Parathyroid adenoma (tissue), 2 donors: ENCODE measurements around the gene PTX3.

Experiments used
- H2AFZ ChIP-seq: fragments of 300-600 bp; sonication (generic); one replicate; pipeline ENCODE4 v1.7.0; 2017; ENCODE audit warnings: antibody characterized with exemption, mild to moderate bottlenecking
- H3K27ac ChIP-seq: fragments of 300-600 bp; sonication (generic); one replicate; pipeline ENCODE4 v1.7.0; 2017
- H3K27me3 ChIP-seq: fragments of 300-600 bp; sonication (generic); one replicate; pipeline ENCODE4 v1.7.0; 2017; ENCODE audit warnings: low read length; ENCODE audit not compliant: control insufficient read depth, insufficient read depth
- H3K36me3 ChIP-seq: fragments of 300-600 bp; sonication (generic); one replicate; pipeline ENCODE4 v1.7.0; 2017; ENCODE audit warnings: low read length; ENCODE audit not compliant: control insufficient read depth, insufficient read depth
- H3K4me1 ChIP-seq: fragments of 300-600 bp; sonication (generic); one replicate; pipeline ENCODE4 v1.7.0; 2017; ENCODE audit warnings: control low read depth
- H3K4me2 ChIP-seq: fragments of 300-600 bp; sonication (generic); one replicate; pipeline ENCODE4 v1.7.0; 2017; ENCODE audit warnings: low read length
- H3K4me3 ChIP-seq: fragments of 300-600 bp; sonication (generic); one replicate; pipeline ENCODE4 v1.7.0; 2017; ENCODE audit warnings: low read depth, low read length
- H3K79me2 ChIP-seq: fragments of 300-600 bp; sonication (generic); one replicate; pipeline ENCODE4 v1.7.0; 2017; ENCODE audit warnings: control low read depth
- H3K9ac ChIP-seq: fragments of 300-600 bp; sonication (generic); one replicate; pipeline ENCODE4 v1.7.0; 2017; ENCODE audit warnings: mild to moderate bottlenecking
- H3K9me3 ChIP-seq: fragments of 300-600 bp; sonication (generic); one replicate; pipeline ENCODE4 v1.7.0; 2017; ENCODE audit warnings: low read length; ENCODE audit not compliant: control insufficient read depth
- TF ChIP-seq, protein P1 (sequence below): fragments of 300-600 bp; sonication (generic); IDR thresholded peaks from one replicate; pipeline ENCODE4 v1.7.0; 2017; ENCODE audit warnings: antibody characterized with exemption, mild to moderate bottlenecking
- donor health status: primary hyperparathyroidism.

PTX3 gene

GRCh38 chr3:157405457-157405856 lies 31.2 kb upstream of the PTX3 start:
- Histone ChIP-seq H3K79me2 (no peaks in the 10 kb centered on the region), H3K4me2 (no peak overlapping the region), H2AFZ (no peak overlapping the region), H3K27ac (no peak overlapping the region), H3K36me3 (no peaks in the 10 kb centered on the region), H3K27me3 (no peaks in the 10 kb centered on the region), H3K9me3 (no peaks in the 10 kb centered on the region), H3K9ac (no peak overlapping the region), H3K4me1 (no peaks in the 10 kb centered on the region), H3K4me3 (no peak overlapping the region)
- TF ChIP-seq, protein P1, sequence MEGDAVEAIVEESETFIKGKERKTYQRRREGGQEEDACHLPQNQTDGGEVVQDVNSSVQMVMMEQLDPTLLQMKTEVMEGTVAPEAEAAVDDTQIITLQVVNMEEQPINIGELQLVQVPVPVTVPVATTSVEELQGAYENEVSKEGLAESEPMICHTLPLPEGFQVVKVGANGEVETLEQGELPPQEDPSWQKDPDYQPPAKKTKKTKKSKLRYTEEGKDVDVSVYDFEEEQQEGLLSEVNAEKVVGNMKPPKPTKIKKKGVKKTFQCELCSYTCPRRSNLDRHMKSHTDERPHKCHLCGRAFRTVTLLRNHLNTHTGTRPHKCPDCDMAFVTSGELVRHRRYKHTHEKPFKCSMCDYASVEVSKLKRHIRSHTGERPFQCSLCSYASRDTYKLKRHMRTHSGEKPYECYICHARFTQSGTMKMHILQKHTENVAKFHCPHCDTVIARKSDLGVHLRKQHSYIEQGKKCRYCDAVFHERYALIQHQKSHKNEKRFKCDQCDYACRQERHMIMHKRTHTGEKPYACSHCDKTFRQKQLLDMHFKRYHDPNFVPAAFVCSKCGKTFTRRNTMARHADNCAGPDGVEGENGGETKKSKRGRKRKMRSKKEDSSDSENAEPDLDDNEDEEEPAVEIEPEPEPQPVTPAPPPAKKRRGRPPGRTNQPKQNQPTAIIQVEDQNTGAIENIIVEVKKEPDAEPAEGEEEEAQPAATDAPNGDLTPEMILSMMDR = no peak

DNA sequence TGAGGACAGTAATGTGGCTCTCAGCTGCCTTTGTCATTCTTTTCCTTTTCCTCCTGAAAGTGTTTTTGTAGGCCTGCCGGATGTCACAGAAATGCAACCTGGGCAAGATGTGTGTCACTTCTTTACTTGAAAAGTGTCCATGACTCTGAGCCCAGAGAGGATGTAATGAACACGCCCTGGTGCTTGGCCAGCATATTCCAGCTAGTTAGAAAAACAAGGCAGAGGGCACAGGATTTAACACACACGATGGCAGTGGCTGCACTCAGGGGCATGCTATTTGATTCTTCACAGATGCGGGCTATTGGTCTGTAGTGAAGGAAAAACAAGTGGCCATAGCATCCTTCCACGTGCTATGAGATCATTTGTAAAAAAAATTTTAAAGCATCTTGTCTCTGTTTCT lies 30.3 kb upstream of the PTX3 start:
- no peak overlapping the region for H3K4me2 ChIP-seq
- TF ChIP-seq, protein P1 = no peak
- no peak overlapping the region for H3K4me3 ChIP-seq
- no peak overlapping the region for H2AFZ ChIP-seq
- H3K79me2 ChIP-seq = no peaks in the 10 kb centered on the region
- H3K9ac ChIP-seq = no peak overlapping the region
- H3K9me3 ChIP-seq = no peaks in the 10 kb centered on the region
- H3K27ac ChIP-seq = no peak overlapping the region
- no peaks in the 10 kb centered on the region for H3K36me3 ChIP-seq
- H3K27me3 ChIP-seq = no peaks in the 10 kb centered on the region
- no peaks in the 10 kb centered on the region for H3K4me1 ChIP-seq

- Histone ChIP-seq H3K79me2 (no peaks in the 10 kb centered on the region), H3K4me1 (no peaks in the 10 kb centered on the region), H2AFZ (no peak overlapping the region), H3K9me3 (no peaks in the 10 kb centered on the region), H3K4me3 (no peak overlapping the region), H3K36me3 (no peaks in the 10 kb centered on the region), H3K4me2 (no peak overlapping the region), H3K27ac (no peak overlapping the region), H3K27me3 (no peaks in the 10 kb centered on the region), H3K9ac (no peak overlapping the region)
- TF ChIP-seq, protein P1 = no peak
These were observed 28.9 kb upstream of the PTX3 start for GRCh38 chr3:157407769-157408168.

- TF ChIP-seq, protein P1 = no peak
These were observed 28.0 kb upstream of the PTX3 start for GRCh38 chr3:157408499-157409149.

GRCh38 chr3:157409516-157409915 lies 27.1 kb upstream of the PTX3 start:
- TF ChIP-seq, protein P1 = no peak
- H3K27ac ChIP-seq = no peak overlapping the region

More at GRCh38 chr3:157408499-157409149, 28.0 kb upstream of the PTX3 start:
- Histone ChIP-seq H3K27me3 (no peaks in the 10 kb centered on the region), H3K9me3 (no peaks in the 10 kb centered on the region), H2AFZ (no peak overlapping the region), H3K9ac (no peak overlapping the region), H3K4me1 (no peaks in the 10 kb centered on the region), H3K36me3 (no peaks in the 10 kb centered on the region), H3K79me2 (no peaks in the 10 kb centered on the region), H3K4me3 (no peak overlapping the region), H3K27ac (no peak overlapping the region), H3K4me2 (no peak overlapping the region)

More at GRCh38 chr3:157409516-157409915, 27.1 kb upstream of the PTX3 start:
- Histone ChIP-seq H3K4me3 (no peak overlapping the region), H2AFZ (no peak overlapping the region), H3K36me3 (no peaks in the 10 kb centered on the region), H3K9me3 (no peaks in the 10 kb centered on the region), H3K4me1 (no peaks in the 10 kb centered on the region), H3K27me3 (no peaks in the 10 kb centered on the region), H3K4me2 (no peak overlapping the region), H3K9ac (no peak overlapping the region), H3K79me2 (no peaks in the 10 kb centered on the region)
